ENCODE measurements around the gene ARPP21. TPM values are rescaled to one million over a fixed set of nuclear protein-coding genes. Genes with fewer than 3 reads are reported as not detected.

ARPP21 gene
- total and polyA plus RNA-seq, 9 donors = not detected

GRCh38 chr3:35724106-35724505 is 84.8 kb downstream of the ARPP21 start:
- TF ChIP-seq POLR2A (IDR thresholded peaks at IDR 0.05) (no peak), EP300 (IDR thresholded peaks at IDR 0.05) (no peak), CTCF (IDR thresholded peaks at IDR 0.05) (no peak)
- Histone ChIP-seq H3K27me3 (no peaks in the 10 kb centered on the region), H3K27ac (no peak overlapping the region), H3K4me1 (ENCODE audit: insufficient read depth) (no peaks in the 10 kb centered on the region), H3K4me3 (no peak overlapping the region), H3K36me3 (no peaks in the 10 kb centered on the region), H3K9me3 (no peaks in the 10 kb centered on the region)
- no peak for DNase-seq
- WGBS, 3 donors = 78 to 84% (median 82%) methylated on average over 4 of the region's 4 CpGs
- intact Hi-C loops (cut with DNase I) = no loop called here

- Histone ChIP-seq H3K4me1 (ENCODE audit: insufficient read depth) (no peaks in the 10 kb centered on the region), H3K27ac (no peak overlapping the region), H3K9me3 (no peaks in the 10 kb centered on the region), H3K27me3 (no peaks in the 10 kb centered on the region), H3K4me3 (no peak overlapping the region), H3K36me3 (no peaks in the 10 kb centered on the region)
- TF ChIP-seq CTCF (IDR thresholded peaks at IDR 0.05) (no peak), POLR2A (IDR thresholded peaks at IDR 0.05) (no peak), EP300 (IDR thresholded peaks at IDR 0.05) (no peak)
- DNase-seq = no peak
- intact Hi-C loops (cut with DNase I) = no loop called here
- 53 to 81% (median 74%) methylated on average over 3 of the region's 3 CpGs for WGBS, 3 donors
Measured at GRCh38 chr3:35727179-35727578, 87.9 kb downstream of the ARPP21 start.

- Histone ChIP-seq H3K27me3 (no peaks in the 10 kb centered on the region), H3K4me1 (ENCODE audit: insufficient read depth) (no peaks in the 10 kb centered on the region), H3K27ac (no peak overlapping the region), H3K36me3 (no peaks in the 10 kb centered on the region), H3K9me3 (no peaks in the 10 kb centered on the region), H3K4me3 (no peak overlapping the region)
- WGBS, 3 donors = 85 to 88% (median 86%) methylated on average over 9 of the region's 9 CpGs
- intact Hi-C loops (cut with DNase I) = no loop called here
- TF ChIP-seq POLR2A (IDR thresholded peaks at IDR 0.05) (no peak), EP300 (IDR thresholded peaks at IDR 0.05) (no peak)
- no peak for DNase-seq
Measured at GRCh38 chr3:35733341-35733740, 94.0 kb downstream of the ARPP21 start.

GRCh38 chr3:35733864-35734263 is 94.5 kb downstream of the ARPP21 start:
- Histone ChIP-seq H3K36me3 (no peaks in the 10 kb centered on the region), H3K27me3 (no peaks in the 10 kb centered on the region), H3K27ac (no peak overlapping the region), H3K4me3 (no peak overlapping the region), H3K9me3 (no peaks in the 10 kb centered on the region), H3K4me1 (ENCODE audit: insufficient read depth) (no peaks in the 10 kb centered on the region)
- 74 to 89% (median 84%) methylated on average over 2 of the region's 2 CpGs for WGBS, 3 donors
- intact Hi-C loops (cut with DNase I) = no loop called here
- TF ChIP-seq CTCF (IDR thresholded peaks at IDR 0.05) = no peak
- TF ChIP-seq POLR2A (IDR thresholded peaks at IDR 0.05) = no peak
- TF ChIP-seq EP300 (IDR thresholded peaks at IDR 0.05) = no peak
- DNase-seq = no peak

GRCh38 chr3:35737080-35737479 is 97.8 kb downstream of the ARPP21 start:
- no peaks in the 10 kb centered on the region for H3K9me3 ChIP-seq
- no peak for DNase-seq
- WGBS, 3 donors = 93 to 94% (median 93%) methylated on average over 6 of the region's 6 CpGs
- intact Hi-C loops (cut with DNase I) = no loop called here
- no peak overlapping the region for H3K27ac ChIP-seq
- no peaks in the 10 kb centered on the region for H3K4me1 ChIP-seq (ENCODE audit: insufficient read depth)
- H3K4me3 ChIP-seq = no peak overlapping the region
- no peaks in the 10 kb centered on the region for H3K27me3 ChIP-seq
- H3K36me3 ChIP-seq = no peaks in the 10 kb centered on the region
- no peak for TF ChIP-seq POLR2A (IDR thresholded peaks at IDR 0.05)
- TF ChIP-seq EP300 (IDR thresholded peaks at IDR 0.05) = no peak
- TF ChIP-seq CTCF (IDR thresholded peaks at IDR 0.05) = no peak
